ENCODE measurements around the gene CASP7.

GRCh38 chr10:113732966-113733365 is 53.3 kb downstream of the CASP7 start:
- TF ChIP-seq, protein P1, sequence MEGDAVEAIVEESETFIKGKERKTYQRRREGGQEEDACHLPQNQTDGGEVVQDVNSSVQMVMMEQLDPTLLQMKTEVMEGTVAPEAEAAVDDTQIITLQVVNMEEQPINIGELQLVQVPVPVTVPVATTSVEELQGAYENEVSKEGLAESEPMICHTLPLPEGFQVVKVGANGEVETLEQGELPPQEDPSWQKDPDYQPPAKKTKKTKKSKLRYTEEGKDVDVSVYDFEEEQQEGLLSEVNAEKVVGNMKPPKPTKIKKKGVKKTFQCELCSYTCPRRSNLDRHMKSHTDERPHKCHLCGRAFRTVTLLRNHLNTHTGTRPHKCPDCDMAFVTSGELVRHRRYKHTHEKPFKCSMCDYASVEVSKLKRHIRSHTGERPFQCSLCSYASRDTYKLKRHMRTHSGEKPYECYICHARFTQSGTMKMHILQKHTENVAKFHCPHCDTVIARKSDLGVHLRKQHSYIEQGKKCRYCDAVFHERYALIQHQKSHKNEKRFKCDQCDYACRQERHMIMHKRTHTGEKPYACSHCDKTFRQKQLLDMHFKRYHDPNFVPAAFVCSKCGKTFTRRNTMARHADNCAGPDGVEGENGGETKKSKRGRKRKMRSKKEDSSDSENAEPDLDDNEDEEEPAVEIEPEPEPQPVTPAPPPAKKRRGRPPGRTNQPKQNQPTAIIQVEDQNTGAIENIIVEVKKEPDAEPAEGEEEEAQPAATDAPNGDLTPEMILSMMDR (IDR thresholded peaks at IDR 0.05 in 4 of 5, conservative IDR thresholded peaks at IDR 0.05 in 1 of 5) = no peak
- TF ChIP-seq POLR2A (IDR thresholded peaks at IDR 0.05) = no peak

Measured in gastrocnemius medialis (tissue), 4 donors.